ENCODE results near the gene TIFAB.

- no peak for TF ChIP-seq REST (IDR thresholded peaks at IDR 0.05; ENCODE audit: insufficient read depth in 1 of 2, low read depth in 2 of 2, low read length in 2 of 2)
- no peak for TF ChIP-seq POLR2AphosphoS5 (IDR thresholded peaks at IDR 0.05; ENCODE audit: low read depth, low read length)
- TF ChIP-seq SIN3A (IDR thresholded peaks at IDR 0.05; ENCODE audit: borderline replicate concordance, insufficient read depth, low read length) = no peak
- TF ChIP-seq TAF1 (IDR thresholded peaks at IDR 0.05; ENCODE audit: borderline replicate concordance, insufficient read depth, low read length) = no peak
- TF ChIP-seq FOXP2 (optimal IDR thresholded peaks at IDR 0.05; ENCODE audit: borderline replicate concordance, extremely low read depth, extremely low read length, insufficient read depth) = no peak
Measured at GRCh38 chr5:135423146-135423845, 28.9 kb downstream of the TIFAB start.

Measured in PFSK-1 (cell line).